HG03280 (cell line): Measurements from ENCODE around the gene THAP2.

Experiments
- ATAC-seq: cut with Tn5 transposase; IDR thresholded peaks from one replicate; pipeline ENCODE4 v1.9.1; 2021; ENCODE audit warnings: mild to moderate bottlenecking, moderate library complexity; ENCODE audit not compliant: unreplicated experiment

THAP2 gene

GRCh38 chr12:71663561-71664410 lies at the start of gene THAP2, which contains the start of gene ZFC3H1:
THAP2 (plus strand) TSS chr12:71664301; CDS start chr12:71664510, 209 bp downstream.
ZFC3H1 (minus strand) TSS chr12:71663848; CDS start chr12:71663610, 238 bp downstream.
- peak; percentile 87 for ATAC-seq

- no peak for ATAC-seq
Measured at GRCh38 chr12:71621938-71622337, 42.2 kb upstream of the THAP2 start.

GRCh38 chr12:71625476-71625875 lies 38.6 kb upstream of the THAP2 start:
- ATAC-seq: no peak

GRCh38 chr12:71626098-71626497 lies 38.0 kb upstream of the THAP2 start:
- no peak for ATAC-seq

- no peak for ATAC-seq
Measured at GRCh38 chr12:71626768-71627167, 37.3 kb upstream of the THAP2 start.

GRCh38 chr12:71627438-71628002 lies 36.6 kb upstream of the THAP2 start:
- ATAC-seq: no peak

GRCh38 chr12:71636704-71637115 lies 27.4 kb upstream of the THAP2 start:
- no peak for ATAC-seq

GRCh38 chr12:71638499-71638898 lies 25.6 kb upstream of the THAP2 start:
- no peak for ATAC-seq

GRCh38 chr12:71639341-71639760 lies 24.8 kb upstream of the THAP2 start:
- peak; percentile 45 for ATAC-seq

GRCh38 chr12:71640316-71640715 lies 23.8 kb upstream of the THAP2 start:
- no peak for ATAC-seq

- no peak for ATAC-seq
Measured at GRCh38 chr12:71641390-71641789, 22.7 kb upstream of the THAP2 start.

GRCh38 chr12:71642264-71642663 lies 21.8 kb upstream of the THAP2 start:
- peak; percentile 67 for ATAC-seq

GRCh38 chr12:71645268-71645667 lies 18.8 kb upstream of the THAP2 start:
- ATAC-seq: no peak

- no peak for ATAC-seq
Measured at GRCh38 chr12:71646512-71646911, 17.6 kb upstream of the THAP2 start.

- ATAC-seq: no peak
Measured at GRCh38 chr12:71648537-71648936, 15.6 kb upstream of the THAP2 start.

GRCh38 chr12:71649401-71649800 lies 14.7 kb upstream of the THAP2 start:
- no peak for ATAC-seq

- ATAC-seq: no peak
Measured at GRCh38 chr12:71652656-71653055, 11.4 kb upstream of the THAP2 start.

GRCh38 chr12:71653137-71653536 lies 11.0 kb upstream of the THAP2 start:
- no peak for ATAC-seq

- no peak for ATAC-seq
Measured at GRCh38 chr12:71654200-71654599, 9.9 kb upstream of the THAP2 start.

- no peak for ATAC-seq
Measured at GRCh38 chr12:71655495-71655894, 8.6 kb upstream of the THAP2 start.

GRCh38 chr12:71655907-71656306 lies 8.2 kb upstream of the THAP2 start:
- no peak for ATAC-seq

GRCh38 chr12:71656740-71657139 lies 7.4 kb upstream of the THAP2 start:
- ATAC-seq: no peak
